Measurements from ENCODE around the gene NUP98.

Gene NUP98

GRCh38 chr11:3802011-3802790 is 4.8 kb upstream of the NUP98 start:
- Histone ChIP-seq H3K4me1 (ENCODE audit: insufficient read depth, poor library complexity, severe bottlenecking) (peaks cover 12% of the 10 kb centered on the region), H3K27me3 (ENCODE audit: insufficient read depth, poor library complexity, severe bottlenecking) (no peaks in the 10 kb centered on the region), H3K9me3 (ENCODE audit: severe bottlenecking) (no peaks in the 10 kb centered on the region), H3K27ac (ENCODE audit: poor library complexity, severe bottlenecking) (no peak overlapping the region), H3K4me3 (ENCODE audit: severe bottlenecking) (no peak overlapping the region), H3K36me3 (ENCODE audit: low read depth) (no peaks in the 10 kb centered on the region)
- ATAC-seq (ENCODE audit: low read depth): no peak
- TF ChIP-seq CTCF (IDR thresholded peaks at IDR 0.05; ENCODE audit: poor library complexity, severe bottlenecking): no peak
- no peak for DNase-seq (ENCODE audit: low spot score)

- Histone ChIP-seq H3K36me3 (ENCODE audit: low read depth) (peaks cover 9% of the 10 kb centered on the region), H3K9me3 (ENCODE audit: severe bottlenecking) (no peaks in the 10 kb centered on the region), H3K27ac (ENCODE audit: poor library complexity, severe bottlenecking) (no peak overlapping the region), H3K27me3 (ENCODE audit: insufficient read depth, poor library complexity, severe bottlenecking) (no peaks in the 10 kb centered on the region), H3K4me1 (ENCODE audit: insufficient read depth, poor library complexity, severe bottlenecking) (peaks cover 17% of the 10 kb centered on the region), H3K4me3 (ENCODE audit: severe bottlenecking) (no peak overlapping the region)
- ATAC-seq (ENCODE audit: low read depth): no peak
- no peak for DNase-seq (ENCODE audit: low spot score)
- no peak for TF ChIP-seq CTCF (IDR thresholded peaks at IDR 0.05; ENCODE audit: poor library complexity, severe bottlenecking)
Observed at GRCh38 chr11:3799873-3800272, 2.5 kb upstream of the NUP98 start.

- no peak for TF ChIP-seq CTCF (IDR thresholded peaks at IDR 0.05; ENCODE audit: poor library complexity, severe bottlenecking)
Observed at GRCh38 chr11:3799143-3799542, 1.8 kb upstream of the NUP98 start.

DNA sequence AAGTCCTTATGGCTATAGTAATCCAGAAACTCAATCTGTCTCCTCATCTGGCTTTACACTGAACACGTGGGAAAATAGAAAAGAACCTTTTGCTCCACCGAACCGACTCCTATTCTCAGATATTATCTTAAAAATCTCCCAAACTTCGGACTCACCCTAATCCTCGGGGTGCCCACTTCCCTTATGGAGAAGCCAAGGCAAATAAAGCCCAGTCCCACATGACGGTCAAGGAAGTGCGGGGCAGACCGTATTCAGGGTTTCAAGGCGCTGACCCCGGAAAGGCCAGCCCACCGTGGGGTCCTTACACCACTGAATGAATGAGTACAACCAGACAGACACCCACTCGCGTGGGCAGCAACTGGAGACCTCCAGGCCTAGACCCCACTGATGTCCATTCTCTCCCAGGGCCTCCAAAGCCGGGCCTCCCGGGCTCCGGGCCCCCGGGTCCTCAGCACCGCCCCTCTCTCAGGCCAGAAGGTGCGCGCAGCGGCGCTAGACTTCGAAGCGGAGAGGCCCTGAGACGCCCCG is 489 bp downstream of the NUP98 start:
- no peak for TF ChIP-seq CTCF (IDR thresholded peaks at IDR 0.05; ENCODE audit: poor library complexity, severe bottlenecking)
- peak overlapping the region; percentile 46 for H3K27ac ChIP-seq (ENCODE audit: poor library complexity, severe bottlenecking)
- ATAC-seq (ENCODE audit: low read depth) (peak; percentile 48), DNase-seq (ENCODE audit: low spot score) (no peak)
- peak overlapping the region; percentile 93 for H3K4me3 ChIP-seq (ENCODE audit: severe bottlenecking)
- H3K36me3 ChIP-seq (ENCODE audit: low read depth): peaks cover 37% of the 10 kb centered on the region
- no peaks in the 10 kb centered on the region for H3K27me3 ChIP-seq (ENCODE audit: insufficient read depth, poor library complexity, severe bottlenecking)
- H3K4me1 ChIP-seq (ENCODE audit: insufficient read depth, poor library complexity, severe bottlenecking): peaks cover 9% of the 10 kb centered on the region
- H3K9me3 ChIP-seq (ENCODE audit: severe bottlenecking): no peaks in the 10 kb centered on the region

More at GRCh38 chr11:3799143-3799542, 1.8 kb upstream of the NUP98 start:
- H3K4me3 ChIP-seq (ENCODE audit: severe bottlenecking): no peak overlapping the region
- H3K27ac ChIP-seq (ENCODE audit: poor library complexity, severe bottlenecking): no peak overlapping the region
- ATAC-seq (ENCODE audit: low read depth): no peak
- H3K4me1 ChIP-seq (ENCODE audit: insufficient read depth, poor library complexity, severe bottlenecking): peaks cover 13% of the 10 kb centered on the region
- no peak for DNase-seq (ENCODE audit: low spot score)
- H3K27me3 ChIP-seq (ENCODE audit: insufficient read depth, poor library complexity, severe bottlenecking): no peaks in the 10 kb centered on the region
- peaks cover 16% of the 10 kb centered on the region for H3K36me3 ChIP-seq (ENCODE audit: low read depth)
- H3K9me3 ChIP-seq (ENCODE audit: severe bottlenecking): no peaks in the 10 kb centered on the region

GRCh38 chr11:3796346-3796745 is 1.0 kb downstream of the NUP98 start:
- Histone ChIP-seq H3K9me3 (ENCODE audit: severe bottlenecking) (no peaks in the 10 kb centered on the region), H3K27ac (ENCODE audit: poor library complexity, severe bottlenecking) (peak overlapping the region; percentile 46), H3K27me3 (ENCODE audit: insufficient read depth, poor library complexity, severe bottlenecking) (no peaks in the 10 kb centered on the region), H3K4me1 (ENCODE audit: insufficient read depth, poor library complexity, severe bottlenecking) (peaks cover 9% of the 10 kb centered on the region), H3K36me3 (ENCODE audit: low read depth) (peaks cover 42% of the 10 kb centered on the region), H3K4me3 (ENCODE audit: severe bottlenecking) (peak overlapping the region; percentile 93)
- no peak for TF ChIP-seq CTCF (IDR thresholded peaks at IDR 0.05; ENCODE audit: poor library complexity, severe bottlenecking)
- ATAC-seq (ENCODE audit: low read depth) (no peak), DNase-seq (ENCODE audit: low spot score) (no peak)
